Endothelial cell of umbilical vein (primary cell): ENCODE measurements around the gene MTG1. TPM values are rescaled to one million over a fixed set of nuclear protein-coding genes. Genes with fewer than 3 reads are reported as not detected.

Experiments
- BruUV-seq: library from RNA; stranded (reverse); fragments of 400-500 nt; replicated peaks from 2 replicates; lab custom pipeline; 2021; lab: Mats Ljungman, UMichigan
- CTCF ChIA-PET: fragments of 300-600, 350-600 bp; sonication (Branson Sonifier 250); formaldehyde crosslinking; loops from one replicate; lab custom pipeline; 2021; ENCODE audit warnings: antibody characterized with exemption, inconsistent platforms; lab: Charles Lee
- POLR2A ChIA-PET: fragments of 300-600, 350-600 bp; sonication (Branson Sonifier 250); formaldehyde crosslinking; loops from one replicate; lab custom pipeline; 2021; ENCODE audit warnings: antibody characterized with exemption, inconsistent platforms; lab: Charles Lee
- DNase-seq: peaks from one replicate; pipeline ENCODE4 v3.0.0-alpha.2; 2011; ENCODE audit warnings: low read depth, low spot score
- FAIRE-seq: peaks from 2 replicates; lab custom pipeline; 2011; peaks lifted over from hg19 to GRCh38; lab: Jason Lieb, UNC
- H2AFZ ChIP-seq: 2 replicates; pipeline ENCODE4 v1.6.0; 2012; ENCODE audit warnings: low read depth, low read length, control low read depth, inconsistent platforms
- H3K27ac ChIP-seq: 2 replicates; pipeline ENCODE4 v1.5.1; 2011; ENCODE audit warnings: low read depth, mild to moderate bottlenecking, control low read depth, low read length, moderate library complexity; ENCODE audit not compliant: insufficient read depth
- H3K27me3 ChIP-seq, 2 experiments: 2 replicates each; pipeline versions ENCODE4 v1.6.0 to v1.6.1; 2011; ENCODE audit warnings: low read length in 2 of 2, mixed read lengths in 1 of 2; ENCODE audit not compliant: control insufficient read depth in 2 of 2, insufficient read depth in 2 of 2
- H3K36me3 ChIP-seq, 2 experiments: 2 replicates in 1 of 2; 3 replicates in 1 of 2; pipeline ENCODE4 v1.5.1; 2011; ENCODE audit warnings: low read length in 2 of 2, mild to moderate bottlenecking in 1 of 2, moderate library complexity in 1 of 2; ENCODE audit not compliant: control insufficient read depth in 2 of 2, insufficient read depth in 2 of 2; ENCODE audit errors: extremely low read depth in 1 of 2
- H3K4me1 ChIP-seq: 3 replicates; pipeline ENCODE4 v1.5.1; 2011; ENCODE audit warnings: mild to moderate bottlenecking, low read length; ENCODE audit not compliant: control insufficient read depth, insufficient read depth; ENCODE audit errors: extremely low read depth
- H3K4me2 ChIP-seq: 2 replicates; pipeline ENCODE4 v1.6.1; 2011; ENCODE audit warnings: low read length, control low read depth, mixed read lengths; ENCODE audit not compliant: insufficient read depth
- H3K4me3 ChIP-seq, 3 experiments: fragments of 200-600 bp in 1 of 3; sonication (generic), shearing (Covaris generic) in 1 of 3; replicated peaks in 1 of 3; 2 replicates each; pipeline ENCODE4 v1.5.1; 2011 to 2016; ENCODE audit warnings: control low read depth in 3 of 3, low read length in 3 of 3, mild to moderate bottlenecking in 2 of 3, inconsistent platforms in 1 of 3, low read depth in 1 of 3, moderate library complexity in 1 of 3; ENCODE audit not compliant: insufficient read depth in 1 of 3
- H3K79me2 ChIP-seq: 2 replicates; pipeline ENCODE4 v1.6.0; 2012; ENCODE audit warnings: low read length, inconsistent platforms; ENCODE audit not compliant: control insufficient read depth, insufficient read depth
- H3K9ac ChIP-seq: replicated peaks from 2 replicates; pipeline ENCODE3; 2011; ENCODE audit warnings: low read length, control low read depth; ENCODE audit not compliant: insufficient read depth; ENCODE audit errors: extremely low read depth
- H3K9me1 ChIP-seq: replicated peaks from 3 replicates; pipeline ENCODE4 v1.6.0; 2011; ENCODE audit warnings: mild to moderate bottlenecking, low read length; ENCODE audit not compliant: control insufficient read depth, insufficient read depth; ENCODE audit errors: extremely low read depth
- H3K9me3 ChIP-seq: replicated peaks from 2 replicates; pipeline ENCODE4 v1.5.1; 2012; ENCODE audit warnings: low read length, inconsistent platforms; ENCODE audit not compliant: control insufficient read depth, insufficient read depth
- H4K20me1 ChIP-seq: replicated peaks from 2 replicates; pipeline ENCODE3; 2011; ENCODE audit warnings: mild to moderate bottlenecking, low read length; ENCODE audit not compliant: control insufficient read depth, insufficient read depth; ENCODE audit errors: extremely low read depth
- JUN ChIP-seq: IDR thresholded peaks from 2 replicates; pipeline ENCODE4 v1.6.1; 2011; ENCODE audit warnings: borderline replicate concordance, low read depth; ENCODE audit not compliant: insufficient read length, insufficient read depth
- MYC ChIP-seq: IDR thresholded peaks from one replicate; pipeline ENCODE4 v1.6.1; 2011; ENCODE audit warnings: mild to moderate bottlenecking, low read depth, low read length
- POLR2A ChIP-seq: IDR thresholded peaks from 2 replicates; pipeline ENCODE4 v1.6.1; 2012; ENCODE audit warnings: low read depth, mild to moderate bottlenecking, control low read depth, low read length
- POLR2AphosphoS5 ChIP-seq: IDR thresholded peaks from 2 replicates; pipeline ENCODE4 v1.6.1; 2012; ENCODE audit warnings: low read depth, mild to moderate bottlenecking, control low read depth, low read length, moderate library complexity; ENCODE audit not compliant: insufficient read depth
- dilution Hi-C: fragments of 300-500 bp; cut with MboI; formaldehyde crosslinking; loops from one replicate; pipeline ENCODE4 v1.15.0; 2019; ENCODE audit warnings: low sequenced_read_pairs; ENCODE audit not compliant: extremely low pct_ligation_motif_present
- intact Hi-C: fragments of 100-400 bp; cut with micrococcal nuclease; formaldehyde crosslinking; loops from one replicate; pipeline ENCODE4 v1.10.0; 2022
- polyA plus RNA-seq, 4 experiments: library from polyadenylated mRNA; depleted of rRNA in 3 of 4; stranded (reverse) in 3 of 4; unstranded in 1 of 4; fragments of >200 nt; gene quantifications; 2 replicates each; pipeline versions ENCODE4 v1.2.1 to v1.2.3, GENCODE V29; 2011 to 2012; ENCODE audit warnings: missing spikeins in 1 of 4
- total RNA-seq: library from RNA; stranded (reverse); gene quantifications from 2 replicates; pipeline ENCODE4 v1.2.3, GENCODE V29; 2021
- TF ChIP-seq, protein P1 (sequence below), 2 donors: IDR thresholded peaks; 1 replicate in 1 of 2; 2 replicates in 1 of 2; pipeline ENCODE4 v1.5.1; 2011; ENCODE audit warnings: low read length in 2 of 2, mild to moderate bottlenecking in 2 of 2, moderate library complexity in 2 of 2, control low read depth in 1 of 2, inconsistent platforms in 1 of 2, low read depth in 1 of 2; ENCODE audit not compliant: insufficient read depth in 1 of 2; ENCODE audit errors: extremely low read depth in 1 of 2
- TF ChIP-seq, protein P2 (sequence below): IDR thresholded peaks from 2 replicates; pipeline ENCODE4 v1.6.1; 2011; ENCODE audit not compliant: insufficient read depth, insufficient read length

Gene MTG1
- total and polyA plus RNA-seq, 2 donors (not counting 3 experiments of a cell fraction or from before 2014, with no cell fraction given), result 66.5 to 91.6 TPM

DNA sequence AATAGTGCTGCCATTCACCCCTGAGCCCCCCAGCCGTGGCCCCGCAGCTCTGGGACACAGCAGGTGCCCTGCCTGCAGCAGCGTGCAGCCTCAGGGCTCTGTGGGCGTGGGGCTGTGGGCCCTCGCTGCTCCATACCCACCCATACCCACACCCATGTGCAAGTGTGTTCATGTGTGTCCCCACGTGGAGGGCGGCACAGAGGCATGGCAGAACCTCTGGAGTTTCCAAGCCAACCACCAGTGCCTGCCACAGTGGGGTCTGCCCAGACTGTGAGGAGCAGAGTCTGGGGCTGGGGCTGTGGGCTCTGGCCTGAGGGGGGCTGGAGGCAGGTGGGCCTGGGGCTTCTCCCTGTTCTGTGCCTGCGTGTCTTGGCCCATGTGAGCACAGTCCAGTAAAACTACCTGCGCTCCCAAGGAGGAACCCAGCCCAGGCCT, 44.4 kb upstream of the MTG1 start:
- Histone ChIP-seq H3K9me3 (no peaks in the 10 kb centered on the region), H3K4me1 (no peaks in the 10 kb centered on the region), H3K79me2 (no peaks in the 10 kb centered on the region), H3K9me1 (no peaks in the 10 kb centered on the region), H3K9ac (no peak overlapping the region), H3K4me3 (no peak overlapping the region), H3K27ac (no peak overlapping the region), H2AFZ (no peak overlapping the region), H3K4me2 (no peak overlapping the region), H4K20me1 (no peaks in the 10 kb centered on the region), H3K36me3 (no peaks in the 10 kb centered on the region), H3K27me3 (no peaks in the 10 kb centered on the region)
- intact Hi-C loops (no loop called here), dilution Hi-C loops (no loop called here)
- ChIA-PET POLR2A (no interaction called here), CTCF (no interaction called here)
- no peak for TF ChIP-seq MYC
- TF ChIP-seq, protein P1, sequence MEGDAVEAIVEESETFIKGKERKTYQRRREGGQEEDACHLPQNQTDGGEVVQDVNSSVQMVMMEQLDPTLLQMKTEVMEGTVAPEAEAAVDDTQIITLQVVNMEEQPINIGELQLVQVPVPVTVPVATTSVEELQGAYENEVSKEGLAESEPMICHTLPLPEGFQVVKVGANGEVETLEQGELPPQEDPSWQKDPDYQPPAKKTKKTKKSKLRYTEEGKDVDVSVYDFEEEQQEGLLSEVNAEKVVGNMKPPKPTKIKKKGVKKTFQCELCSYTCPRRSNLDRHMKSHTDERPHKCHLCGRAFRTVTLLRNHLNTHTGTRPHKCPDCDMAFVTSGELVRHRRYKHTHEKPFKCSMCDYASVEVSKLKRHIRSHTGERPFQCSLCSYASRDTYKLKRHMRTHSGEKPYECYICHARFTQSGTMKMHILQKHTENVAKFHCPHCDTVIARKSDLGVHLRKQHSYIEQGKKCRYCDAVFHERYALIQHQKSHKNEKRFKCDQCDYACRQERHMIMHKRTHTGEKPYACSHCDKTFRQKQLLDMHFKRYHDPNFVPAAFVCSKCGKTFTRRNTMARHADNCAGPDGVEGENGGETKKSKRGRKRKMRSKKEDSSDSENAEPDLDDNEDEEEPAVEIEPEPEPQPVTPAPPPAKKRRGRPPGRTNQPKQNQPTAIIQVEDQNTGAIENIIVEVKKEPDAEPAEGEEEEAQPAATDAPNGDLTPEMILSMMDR (IDR thresholded peaks at IDR 0.05; ENCODE audit: extremely low read depth in 1 of 2, insufficient read depth in 1 of 2, low read depth in 1 of 2, low read length in 2 of 2), result no peak
- TF ChIP-seq POLR2AphosphoS5, result no peak
- no peak for TF ChIP-seq JUN
- no peak for TF ChIP-seq POLR2A
- TF ChIP-seq, protein P2, sequence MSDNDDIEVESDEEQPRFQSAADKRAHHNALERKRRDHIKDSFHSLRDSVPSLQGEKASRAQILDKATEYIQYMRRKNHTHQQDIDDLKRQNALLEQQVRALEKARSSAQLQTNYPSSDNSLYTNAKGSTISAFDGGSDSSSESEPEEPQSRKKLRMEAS, result no peak
- no peak for FAIRE-seq
- BruUV-seq, result no TSS peak
- no peak for DNase-seq
